GM12873 (cell line): ENCODE data around the gene HNRNPU.

Experiments used
- TF ChIP-seq, protein P1 (sequence below): IDR thresholded peaks from 2 replicates; pipeline ENCODE4 v1.5.1; 2012; ENCODE audit warnings: low read depth, mild to moderate bottlenecking, moderate library complexity, low read length, control low read depth; ENCODE audit not compliant: insufficient read depth; ENCODE audit errors: missing control alignments

Gene HNRNPU

DNA sequence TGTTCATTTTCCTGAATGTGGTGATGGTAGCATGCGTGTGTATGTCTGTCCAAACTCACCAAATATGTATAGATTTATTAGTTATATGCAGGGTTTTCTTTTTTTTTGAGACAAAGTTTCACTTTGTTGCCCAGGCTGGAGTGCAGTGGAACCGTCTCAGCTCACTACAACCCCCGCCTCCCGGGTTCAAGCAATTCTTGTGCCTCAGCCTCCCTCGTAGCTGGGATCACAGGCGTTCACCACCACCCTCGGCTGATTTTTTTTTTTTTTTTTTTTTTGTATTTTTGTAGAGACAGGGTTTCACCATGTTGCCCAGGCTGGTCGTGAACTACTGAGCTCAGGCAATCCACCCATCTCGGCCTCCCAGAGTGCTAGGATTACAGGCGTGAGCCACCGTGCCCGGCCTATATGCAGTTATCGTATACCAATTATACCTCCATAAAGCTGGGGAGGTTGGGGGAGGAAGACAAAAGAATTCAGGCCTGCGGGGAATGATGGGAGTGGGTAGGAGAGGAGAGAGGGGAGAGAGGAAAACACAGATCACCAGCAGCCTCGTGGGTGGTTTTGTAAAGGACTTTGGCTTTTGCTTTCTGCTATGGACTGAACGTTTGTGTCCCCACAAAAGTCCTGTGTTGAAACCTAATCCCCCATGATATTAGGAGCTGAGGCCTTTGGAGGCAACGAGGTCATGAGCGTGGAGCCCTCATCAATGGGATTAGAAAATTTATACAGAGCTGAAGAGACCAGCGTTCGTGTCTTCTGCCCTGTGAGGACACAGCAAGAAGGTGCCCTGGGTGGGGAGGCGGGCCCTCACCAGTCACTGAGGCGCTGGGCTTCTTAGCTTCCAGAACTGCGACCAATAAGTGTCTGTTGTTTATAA lies 4.4 kb upstream of the HNRNPU start:
- TF ChIP-seq, protein P1, sequence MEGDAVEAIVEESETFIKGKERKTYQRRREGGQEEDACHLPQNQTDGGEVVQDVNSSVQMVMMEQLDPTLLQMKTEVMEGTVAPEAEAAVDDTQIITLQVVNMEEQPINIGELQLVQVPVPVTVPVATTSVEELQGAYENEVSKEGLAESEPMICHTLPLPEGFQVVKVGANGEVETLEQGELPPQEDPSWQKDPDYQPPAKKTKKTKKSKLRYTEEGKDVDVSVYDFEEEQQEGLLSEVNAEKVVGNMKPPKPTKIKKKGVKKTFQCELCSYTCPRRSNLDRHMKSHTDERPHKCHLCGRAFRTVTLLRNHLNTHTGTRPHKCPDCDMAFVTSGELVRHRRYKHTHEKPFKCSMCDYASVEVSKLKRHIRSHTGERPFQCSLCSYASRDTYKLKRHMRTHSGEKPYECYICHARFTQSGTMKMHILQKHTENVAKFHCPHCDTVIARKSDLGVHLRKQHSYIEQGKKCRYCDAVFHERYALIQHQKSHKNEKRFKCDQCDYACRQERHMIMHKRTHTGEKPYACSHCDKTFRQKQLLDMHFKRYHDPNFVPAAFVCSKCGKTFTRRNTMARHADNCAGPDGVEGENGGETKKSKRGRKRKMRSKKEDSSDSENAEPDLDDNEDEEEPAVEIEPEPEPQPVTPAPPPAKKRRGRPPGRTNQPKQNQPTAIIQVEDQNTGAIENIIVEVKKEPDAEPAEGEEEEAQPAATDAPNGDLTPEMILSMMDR: no peak

DNA sequence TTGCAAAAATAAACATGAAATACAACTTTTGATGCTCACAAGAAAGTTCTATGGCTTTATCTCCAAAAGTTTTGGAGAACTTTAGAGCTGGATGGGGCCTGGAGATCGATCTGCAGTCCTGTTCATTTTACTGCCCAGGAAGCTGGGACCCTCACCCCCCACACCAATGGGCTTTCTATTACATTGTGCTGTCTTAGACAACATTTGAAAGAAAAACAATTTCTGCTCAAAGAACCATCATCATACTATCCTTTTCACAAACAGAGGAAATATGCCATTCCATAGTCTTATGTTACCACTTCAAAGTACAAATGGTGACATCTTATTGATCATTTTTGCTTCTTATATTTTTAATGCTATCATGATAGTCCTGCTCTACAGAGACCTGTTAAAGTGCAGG lies 2.0 kb upstream of the HNRNPU start:
- TF ChIP-seq, protein P1: no peak

DNA sequence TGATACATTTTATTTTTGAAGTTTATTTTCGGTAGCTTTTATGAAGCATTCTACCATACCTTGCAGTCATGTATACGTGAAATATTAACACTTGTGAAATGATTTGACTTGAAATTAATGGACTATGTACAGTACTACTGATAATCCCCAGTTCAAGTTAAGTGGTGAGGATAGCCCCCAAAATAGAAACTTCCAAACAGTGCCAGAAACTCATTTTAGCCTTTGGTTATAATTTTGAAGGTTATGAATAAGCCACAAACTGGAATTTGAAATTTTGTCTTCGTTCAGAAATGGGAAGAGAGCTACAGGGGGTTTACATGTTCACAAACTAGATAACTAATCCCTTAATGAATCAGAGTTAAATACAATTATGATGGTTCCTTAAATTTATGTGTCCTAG lies 1.5 kb upstream of the HNRNPU start:
- TF ChIP-seq, protein P1: no peak

DNA sequence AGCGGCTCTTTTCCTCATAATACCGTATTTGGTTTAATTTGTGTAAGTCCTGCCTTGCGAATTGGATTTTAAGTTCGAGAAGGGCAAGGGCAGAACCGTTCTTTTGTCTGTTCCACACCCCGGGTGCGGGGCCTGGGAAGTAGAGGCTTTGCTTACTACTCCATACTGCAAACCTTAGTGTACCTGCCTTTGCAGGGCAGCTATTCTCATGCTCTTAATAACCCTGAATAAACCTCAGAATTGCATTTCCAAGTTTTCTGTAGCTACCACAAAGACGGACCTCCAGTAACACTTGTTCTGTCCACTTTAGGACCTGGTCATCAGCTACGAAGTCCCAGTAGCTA lies 657 bp upstream of the HNRNPU start:
- TF ChIP-seq, protein P1: no peak

DNA sequence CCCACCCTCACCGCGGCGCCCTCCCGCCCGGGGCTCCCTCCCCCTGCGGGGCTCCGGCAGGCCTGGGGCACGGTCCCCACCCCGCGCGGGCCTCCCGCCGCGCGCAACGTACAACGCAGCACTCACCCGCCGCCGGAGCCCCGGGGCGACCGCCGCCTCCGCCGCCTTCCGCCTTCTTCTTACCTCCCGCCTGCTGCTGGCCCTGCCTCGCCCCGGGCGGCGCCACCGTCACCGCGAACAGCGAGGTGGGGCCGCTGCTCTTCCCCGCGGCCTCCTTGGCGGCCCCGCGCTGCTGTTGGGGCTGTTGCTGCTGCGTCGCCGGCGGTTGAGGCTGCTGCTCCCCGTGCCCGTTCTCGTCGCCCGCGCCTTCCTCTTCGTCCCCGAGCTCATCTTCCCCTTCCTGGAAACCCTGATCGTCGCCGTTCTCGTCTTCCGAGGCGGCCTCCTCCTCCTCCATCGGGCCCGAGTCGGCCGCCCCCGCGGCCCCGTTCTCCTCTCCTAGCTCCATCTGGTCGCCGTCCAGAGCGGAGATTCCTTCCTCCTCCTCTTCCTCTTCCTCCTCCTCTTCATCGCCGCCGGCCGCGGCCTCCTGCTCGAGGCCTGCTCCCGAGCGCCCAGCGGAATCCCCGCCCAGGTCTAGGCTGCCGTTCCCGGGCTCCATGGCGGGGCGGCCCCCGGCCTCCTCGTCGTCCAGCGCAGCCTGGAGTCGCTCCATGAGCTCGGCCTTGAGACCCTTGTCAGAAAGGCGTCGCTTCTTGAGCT lies 671 bp downstream of the HNRNPU start:
- TF ChIP-seq, protein P1: no peak

DNA sequence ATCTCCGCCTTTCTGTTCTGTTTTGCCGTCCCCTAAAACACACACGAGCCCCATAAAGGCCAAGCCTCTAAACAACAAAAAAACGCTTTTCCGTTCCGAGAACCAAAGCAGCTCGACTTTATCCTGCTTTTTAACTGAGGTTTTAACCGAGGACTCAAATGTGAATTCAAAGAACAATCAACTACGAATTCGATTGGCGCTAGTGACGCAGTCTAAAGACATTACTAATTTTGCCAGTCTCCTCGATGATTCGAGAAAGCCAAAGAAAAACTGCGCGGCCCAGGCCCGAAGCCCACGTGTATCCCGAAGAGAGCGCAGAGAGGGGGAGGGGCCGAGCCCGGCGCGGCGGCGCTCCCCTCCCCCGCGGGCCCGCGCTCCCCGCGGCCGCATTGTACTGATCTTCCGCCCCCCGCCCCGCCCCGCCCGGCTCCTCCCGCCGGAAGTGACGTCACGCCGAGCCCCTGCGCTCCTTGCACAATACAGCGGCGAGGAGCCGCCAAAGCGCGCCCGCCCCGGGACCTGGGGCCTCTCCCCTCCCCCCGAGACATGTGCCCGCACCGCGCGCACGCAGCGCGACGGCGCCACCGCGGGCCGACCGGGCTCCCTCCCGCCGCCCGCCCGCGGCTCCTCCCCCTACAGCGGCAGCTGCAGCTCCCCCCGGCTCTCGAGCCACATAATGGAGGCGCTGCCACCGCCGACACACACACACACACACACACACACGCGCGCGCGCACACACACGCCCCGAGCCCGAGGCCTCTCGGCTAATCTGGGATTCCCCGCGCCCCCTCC lies 1.4 kb downstream of the HNRNPU start:
- TF ChIP-seq, protein P1: no peak

DNA sequence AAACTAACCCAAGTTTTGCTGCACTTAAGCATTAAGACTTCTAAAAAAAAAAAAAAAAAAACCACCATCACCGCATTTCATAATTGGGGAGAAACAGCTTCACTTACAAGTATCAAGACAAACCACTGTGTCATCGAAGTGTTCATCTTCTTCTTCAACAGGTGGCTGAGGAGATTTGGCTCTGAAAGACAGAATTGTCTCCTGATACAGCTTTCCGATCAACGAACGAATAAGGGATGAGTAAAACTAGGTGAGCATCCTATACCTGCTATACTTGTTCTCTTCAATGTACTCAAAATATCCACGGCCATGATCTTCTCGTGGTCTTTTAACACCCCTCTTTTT lies 2.0 kb downstream of the HNRNPU start:
- TF ChIP-seq, protein P1: no peak
